ENCODE measurements around the gene PADI3. TPM values are rescaled to one million over a fixed set of nuclear protein-coding genes. Genes with fewer than 3 reads are reported as not detected.

Gene PADI3
- total and polyA plus RNA-seq, 11 donors = not detected

DNA sequence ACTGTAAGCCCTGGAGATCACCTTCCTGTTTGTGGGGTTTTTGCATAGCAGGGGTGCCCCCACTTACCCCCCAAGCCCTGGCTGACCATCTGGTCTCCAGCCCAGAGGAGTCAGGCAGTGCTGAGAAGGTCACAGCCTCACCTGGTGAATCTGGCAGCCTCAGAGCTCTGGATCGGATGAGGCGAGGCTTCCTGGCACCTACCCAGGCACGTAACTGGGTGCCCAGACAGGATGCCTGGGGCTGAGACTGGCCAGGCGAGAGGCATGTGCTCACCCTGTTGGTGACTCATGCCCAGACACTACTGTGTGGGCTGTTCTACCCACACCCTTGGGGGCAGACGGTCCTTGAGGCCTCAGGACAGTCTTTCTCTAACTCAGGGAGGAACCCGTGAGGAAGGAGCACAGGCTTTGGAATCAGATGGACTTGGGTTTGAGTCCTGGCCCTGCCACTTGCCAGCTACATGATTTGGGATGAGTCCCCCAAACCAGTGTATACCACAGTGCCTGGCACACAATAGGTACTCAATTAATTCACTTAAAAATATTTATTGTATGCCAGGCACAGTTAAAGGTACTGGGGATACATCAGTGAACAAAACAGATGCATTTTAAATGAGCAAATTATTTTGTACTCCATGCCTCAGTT, 15.1 kb upstream of the PADI3 start:
- peaks cover 0 to 9% (median 0%) of the 10 kb centered on the region in 12 donors for H3K4me1 ChIP-seq
- no peaks in the 10 kb centered on the region for H3K36me3 ChIP-seq
- no peak overlapping the region for H3K27ac ChIP-seq
- H3K4me3 ChIP-seq = no peak overlapping the region
- ATAC-seq (peak in 3 of 4 donors; percentile 62 to 94 (median 84)), DNase-seq (peak in 4 of 5 donors; percentile 11 to 78 (median 54))
- 23 to 56% (median 40%) methylated on average over 2 to 6 of the region's 6 CpGs for WGBS, 4 donors
- H3K9me3 ChIP-seq = no peaks in the 10 kb centered on the region
- no peak for TF ChIP-seq POLR2A (IDR thresholded peaks at IDR 0.05)
- TF ChIP-seq, protein P1, sequence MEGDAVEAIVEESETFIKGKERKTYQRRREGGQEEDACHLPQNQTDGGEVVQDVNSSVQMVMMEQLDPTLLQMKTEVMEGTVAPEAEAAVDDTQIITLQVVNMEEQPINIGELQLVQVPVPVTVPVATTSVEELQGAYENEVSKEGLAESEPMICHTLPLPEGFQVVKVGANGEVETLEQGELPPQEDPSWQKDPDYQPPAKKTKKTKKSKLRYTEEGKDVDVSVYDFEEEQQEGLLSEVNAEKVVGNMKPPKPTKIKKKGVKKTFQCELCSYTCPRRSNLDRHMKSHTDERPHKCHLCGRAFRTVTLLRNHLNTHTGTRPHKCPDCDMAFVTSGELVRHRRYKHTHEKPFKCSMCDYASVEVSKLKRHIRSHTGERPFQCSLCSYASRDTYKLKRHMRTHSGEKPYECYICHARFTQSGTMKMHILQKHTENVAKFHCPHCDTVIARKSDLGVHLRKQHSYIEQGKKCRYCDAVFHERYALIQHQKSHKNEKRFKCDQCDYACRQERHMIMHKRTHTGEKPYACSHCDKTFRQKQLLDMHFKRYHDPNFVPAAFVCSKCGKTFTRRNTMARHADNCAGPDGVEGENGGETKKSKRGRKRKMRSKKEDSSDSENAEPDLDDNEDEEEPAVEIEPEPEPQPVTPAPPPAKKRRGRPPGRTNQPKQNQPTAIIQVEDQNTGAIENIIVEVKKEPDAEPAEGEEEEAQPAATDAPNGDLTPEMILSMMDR (IDR thresholded peaks at IDR 0.05) = no peak
- H3K27me3 ChIP-seq = peaks cover 0 to 19% (median 0%) of the 10 kb centered on the region in 9 donors
- intact Hi-C loops (cut with DNase I) = loop anchor here in 2 of 10 donors (10.0 kb wide), 2 partner anchors 279 to 289 kb away; no protein-coding TSS in a partner anchor

DNA sequence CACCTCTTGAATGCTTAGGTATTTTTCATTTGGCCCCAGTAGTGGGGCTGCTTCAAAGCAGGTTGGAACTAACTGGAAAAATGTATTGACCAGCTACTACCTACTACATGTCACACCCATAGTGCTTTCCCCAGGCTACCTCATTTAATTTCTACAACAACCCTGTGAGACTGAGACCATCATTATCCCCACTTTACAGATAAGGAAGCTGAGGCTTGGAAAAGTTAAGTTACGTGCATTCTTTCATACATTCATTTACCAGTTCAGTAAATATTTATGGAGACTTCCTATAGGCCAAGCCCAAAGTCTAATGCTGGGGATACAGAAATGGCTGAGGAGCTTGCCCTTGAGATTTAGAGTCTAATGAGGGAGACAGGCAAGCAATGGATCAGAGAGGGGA, 14.5 kb upstream of the PADI3 start:
- no peak overlapping the region for H3K27ac ChIP-seq
- peaks cover 0 to 25% (median 0%) of the 10 kb centered on the region in 9 donors for H3K27me3 ChIP-seq
- H3K9me3 ChIP-seq = no peaks in the 10 kb centered on the region
- ATAC-seq = no peak
- peaks cover 0 to 9% (median 0%) of the 10 kb centered on the region in 12 donors for H3K4me1 ChIP-seq
- intact Hi-C loops (cut with DNase I) = loop anchor here in 2 of 10 donors (10.0 kb wide), 2 partner anchors 280 to 290 kb away; no protein-coding TSS in a partner anchor
- TF ChIP-seq, protein P1 (IDR thresholded peaks at IDR 0.05) = no peak
- no peak for TF ChIP-seq POLR2A (IDR thresholded peaks at IDR 0.05)
- WGBS, 4 donors = 86 to 100% (median 94%) methylated on average over 1 of the region's 1 CpG
- H3K4me3 ChIP-seq = no peak overlapping the region
- no peaks in the 10 kb centered on the region for H3K36me3 ChIP-seq
- DNase-seq = no peak

DNA sequence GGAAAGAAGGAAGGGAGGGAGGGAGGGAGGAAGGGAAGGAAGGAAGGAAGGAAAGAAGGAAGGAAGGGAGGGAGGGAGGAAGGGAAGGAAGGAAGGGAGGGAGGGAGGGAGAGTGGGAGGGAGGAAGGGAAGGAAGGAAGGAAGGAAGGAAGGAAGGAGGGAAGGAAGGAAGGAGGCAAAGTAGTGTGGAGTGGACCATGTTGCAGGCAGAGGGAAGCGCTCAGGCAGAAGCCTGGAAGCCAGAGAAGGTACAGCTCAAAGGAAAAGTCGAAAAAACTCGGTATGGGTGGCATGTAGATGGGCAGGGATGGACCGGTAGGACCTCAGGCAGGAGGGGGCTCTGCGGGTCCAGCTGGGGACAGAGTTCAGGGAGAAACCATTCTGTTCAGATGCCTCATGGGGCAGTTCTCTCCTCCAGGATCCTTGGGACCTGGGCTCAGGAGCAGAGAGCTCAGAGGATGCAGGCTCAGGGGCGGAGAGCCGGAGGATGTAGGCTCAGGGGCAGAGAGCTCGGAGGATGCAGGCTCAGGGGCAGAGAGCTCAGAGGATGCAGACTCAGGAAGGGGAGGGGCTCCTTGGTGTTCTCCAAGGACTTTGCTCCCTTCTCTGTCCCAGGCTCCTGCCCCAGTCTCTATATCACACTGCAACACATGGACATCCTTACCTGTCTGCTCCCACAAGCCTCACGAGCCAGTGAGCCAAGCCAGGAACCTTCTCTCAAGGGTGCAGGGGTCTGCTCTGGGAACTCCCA, 13.6 kb upstream of the PADI3 start:
- intact Hi-C loops (cut with DNase I) = loop anchor here in 4 of 10 donors (5.0 to 10.0 kb wide), 4 partner anchors 178 to 291 kb away; no protein-coding TSS in a partner anchor
- no peaks in the 10 kb centered on the region for H3K36me3 ChIP-seq
- no peak overlapping the region for H3K27ac ChIP-seq
- no peak overlapping the region for H3K4me3 ChIP-seq
- H3K4me1 ChIP-seq = peaks cover 0 to 9% (median 0%) of the 10 kb centered on the region in 12 donors
- ATAC-seq = no peak
- 68 to 80% (median 71%) methylated on average over 8 to 9 of the region's 9 CpGs for WGBS, 4 donors
- peaks cover 0 to 34% (median 0%) of the 10 kb centered on the region in 9 donors for H3K27me3 ChIP-seq
- no peak for DNase-seq
- H3K9me3 ChIP-seq = no peaks in the 10 kb centered on the region
- TF ChIP-seq POLR2A (IDR thresholded peaks at IDR 0.05) = no peak
- TF ChIP-seq, protein P1 (IDR thresholded peaks at IDR 0.05) = no peak

Data from heart left ventricle (tissue), 16 donors.